GM12872 (cell line): ENCODE measurements around the gene CD58.

Experiments used
- CTCF ChIP-seq: IDR thresholded peaks from 3 replicates; pipeline ENCODE4 v1.5.1; 2011; ENCODE audit warnings: low read depth, mild to moderate bottlenecking, low read length, moderate library complexity; ENCODE audit not compliant: insufficient read depth

Gene CD58

GRCh38 chr1:116503546-116504307, 67.1 kb downstream of the CD58 start:
- TF ChIP-seq CTCF: no peak

- TF ChIP-seq CTCF: no peak
Measured at GRCh38 chr1:116502671-116503314, 68.0 kb downstream of the CD58 start.

GRCh38 chr1:116501870-116502244, 69.0 kb downstream of the CD58 start:
- no peak for TF ChIP-seq CTCF

GRCh38 chr1:116501125-116501869, 69.5 kb downstream of the CD58 start:
- TF ChIP-seq CTCF: no peak

- peak; percentile 75 for TF ChIP-seq CTCF
Measured at GRCh38 chr1:116498789-116499628, 71.8 kb downstream of the CD58 start.

GRCh38 chr1:116497656-116498055, 73.2 kb downstream of the CD58 start:
- TF ChIP-seq CTCF: no peak
